GM12874 (cell line): Measurements from ENCODE around the gene CAMK4.

Experiments
- CTCF ChIP-seq: IDR thresholded peaks from 2 replicates; pipeline ENCODE4 v1.5.1; 2011; ENCODE audit warnings: low read depth, mild to moderate bottlenecking, control low read depth, low read length, moderate library complexity; ENCODE audit not compliant: insufficient read depth

CAMK4 gene

GRCh38 chr5:111513131-111513520 lies 288.9 kb downstream of the CAMK4 start:
- no peak for TF ChIP-seq CTCF

- TF ChIP-seq CTCF: no peak
These were observed 289.9 kb downstream of the CAMK4 start for GRCh38 chr5:111514087-111514486.

GRCh38 chr5:111517853-111518501 lies 293.8 kb downstream of the CAMK4 start:
- TF ChIP-seq CTCF: no peak

- TF ChIP-seq CTCF: no peak
These were observed 294.6 kb downstream of the CAMK4 start for GRCh38 chr5:111518777-111519176.

- no peak for TF ChIP-seq CTCF
These were observed 296.7 kb downstream of the CAMK4 start for GRCh38 chr5:111520908-111521307.

- no peak for TF ChIP-seq CTCF
These were observed 303.9 kb downstream of the CAMK4 start for GRCh38 chr5:111528056-111528455.

- no peak for TF ChIP-seq CTCF
These were observed 306.1 kb downstream of the CAMK4 start for GRCh38 chr5:111530298-111530740.
